Measurements from ENCODE around the gene DNAJC18.

DNAJC18 gene

DNA sequence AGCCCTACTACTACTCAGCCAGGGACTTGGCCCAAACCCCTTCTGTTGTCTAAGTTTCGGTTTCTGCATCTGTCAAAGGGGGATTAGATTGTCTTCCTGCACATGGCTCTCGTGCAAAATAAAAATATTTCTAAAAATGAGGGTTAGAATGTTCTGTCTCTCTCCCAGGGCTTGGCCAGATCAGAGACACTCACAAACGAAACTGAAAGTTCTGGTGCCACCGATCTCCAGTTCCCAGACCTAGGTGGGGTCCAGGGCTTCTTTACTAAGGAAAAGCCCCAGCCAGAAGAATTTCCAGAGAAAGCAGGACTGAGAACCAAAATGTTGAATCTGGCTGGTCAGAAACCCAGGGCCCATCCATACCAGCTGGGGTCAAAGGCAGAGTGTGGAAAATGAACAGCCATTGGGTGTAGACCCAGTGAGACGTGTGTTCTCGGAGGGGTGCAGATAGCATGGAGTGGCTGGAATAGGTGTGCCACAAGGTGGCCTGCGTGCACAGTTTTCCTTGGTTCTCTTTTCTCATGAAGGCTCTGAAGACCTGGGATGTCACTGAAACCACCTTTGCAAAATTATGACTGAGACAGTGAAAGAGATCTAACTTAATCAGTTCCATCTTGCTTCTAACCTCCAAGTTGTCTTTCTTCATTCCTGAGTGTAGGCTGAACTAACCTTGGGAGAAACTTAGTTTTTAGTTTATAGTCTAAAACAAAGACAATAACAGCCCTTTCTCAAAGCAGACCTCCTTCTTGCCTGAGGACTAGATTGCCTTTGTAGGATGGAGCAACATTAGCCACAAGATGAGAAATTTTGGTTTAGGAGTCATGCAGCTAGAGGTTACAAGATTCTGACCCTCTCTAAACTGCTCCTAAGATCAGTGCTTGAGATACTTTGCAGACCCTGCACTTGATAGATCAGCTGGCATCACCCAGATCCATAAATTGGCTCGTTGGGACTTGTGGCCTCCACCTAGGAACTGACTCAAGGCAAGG, 54.0 kb downstream of the DNAJC18 start:
- peak; percentile 37 for DNase-seq

DNA sequence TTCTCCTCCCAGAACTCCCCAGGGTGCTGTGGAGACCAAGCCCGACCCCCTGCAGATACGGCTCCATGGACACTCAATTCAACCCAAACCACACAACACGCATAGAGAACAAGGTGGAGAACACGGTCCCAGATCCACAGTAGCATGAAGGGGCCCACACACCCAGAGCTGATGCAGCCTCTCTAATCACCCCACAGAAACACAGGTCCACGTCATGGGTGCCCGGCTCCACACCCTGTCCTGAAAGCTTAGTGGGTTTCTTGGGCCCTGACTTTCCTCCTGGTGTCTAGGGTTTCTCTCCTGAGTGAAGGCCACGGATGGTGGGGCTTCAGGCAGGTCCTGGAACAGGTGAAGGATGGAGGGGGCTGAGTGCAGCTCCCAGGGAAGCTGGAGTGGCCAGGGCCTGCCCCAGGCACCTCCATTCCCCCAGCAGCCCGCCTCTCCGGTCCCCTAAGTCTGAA, 54.7 kb downstream of the DNAJC18 start:
- DNase-seq, result no peak

DNA sequence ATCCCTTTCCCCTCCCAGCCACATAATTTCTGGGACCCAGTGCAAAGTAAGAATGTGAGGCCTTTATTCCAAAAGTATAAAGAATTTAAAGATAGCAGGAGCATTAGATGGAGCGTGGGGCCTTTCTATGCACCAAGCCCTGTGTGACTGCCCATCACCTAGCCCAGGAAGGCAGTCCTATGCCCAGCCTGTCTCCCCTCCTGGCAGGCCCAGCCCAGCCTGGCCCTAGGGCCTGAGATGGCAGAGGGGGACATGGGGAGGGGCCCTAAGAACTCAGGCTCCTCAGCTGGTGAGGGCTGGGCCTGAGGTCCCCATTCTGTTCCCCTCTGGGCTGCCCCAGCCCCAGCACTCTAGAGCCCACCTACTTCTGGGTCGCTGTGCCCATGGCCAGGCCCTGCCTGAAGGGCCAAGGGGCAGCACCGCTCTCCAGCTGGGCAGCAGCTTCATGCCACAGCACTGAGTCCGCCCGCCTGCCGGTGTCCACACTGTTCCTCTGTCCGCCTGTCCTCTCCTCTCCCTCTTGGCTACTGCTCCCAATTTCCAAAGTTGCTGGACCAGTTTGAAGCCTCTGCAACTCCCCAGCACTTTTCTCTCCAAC, 55.2 kb downstream of the DNAJC18 start:
- no peak for DNase-seq

DNA sequence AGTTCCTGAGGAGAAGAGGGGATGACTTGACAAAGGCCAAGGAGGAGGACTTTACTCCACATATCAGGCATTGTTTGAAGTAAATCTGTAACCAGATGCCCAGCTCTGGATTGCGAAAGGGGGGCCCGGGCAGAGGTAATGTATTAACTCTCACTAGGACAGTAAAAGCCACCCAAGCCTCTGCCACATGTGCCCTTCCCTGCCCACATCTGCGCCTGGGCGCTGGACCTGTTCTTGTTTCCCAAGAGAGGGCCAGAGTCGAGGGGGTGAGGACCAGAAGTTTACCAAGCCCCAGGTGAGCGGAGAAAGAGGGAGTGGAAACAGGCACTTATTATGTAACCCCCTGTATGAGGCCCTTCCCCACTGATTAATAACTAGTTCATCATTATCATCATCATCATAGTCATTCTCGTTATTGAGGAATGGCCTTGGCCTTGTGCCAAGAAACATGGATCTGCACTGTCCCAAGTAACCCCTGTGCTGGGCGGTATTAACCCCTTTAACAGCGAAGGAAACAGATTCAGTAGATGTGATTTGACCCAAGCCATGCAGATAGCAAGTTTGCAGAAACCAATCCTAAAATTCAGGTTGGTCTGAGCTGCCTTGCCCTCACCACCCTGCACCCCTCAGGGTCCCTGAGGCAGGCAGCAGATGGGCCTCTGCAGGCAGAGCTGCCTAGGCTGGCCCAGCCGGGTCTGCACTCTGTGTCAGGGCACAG, 55.9 kb downstream of the DNAJC18 start, which contains the start of gene SLC23A1:
Gene SLC23A1, minus strand, starts transcription at position 23 of the 718 bp plus-strand sequence. CDS start 44 bp downstream, outside the sequence.
- DNase-seq, result no peak

DNA sequence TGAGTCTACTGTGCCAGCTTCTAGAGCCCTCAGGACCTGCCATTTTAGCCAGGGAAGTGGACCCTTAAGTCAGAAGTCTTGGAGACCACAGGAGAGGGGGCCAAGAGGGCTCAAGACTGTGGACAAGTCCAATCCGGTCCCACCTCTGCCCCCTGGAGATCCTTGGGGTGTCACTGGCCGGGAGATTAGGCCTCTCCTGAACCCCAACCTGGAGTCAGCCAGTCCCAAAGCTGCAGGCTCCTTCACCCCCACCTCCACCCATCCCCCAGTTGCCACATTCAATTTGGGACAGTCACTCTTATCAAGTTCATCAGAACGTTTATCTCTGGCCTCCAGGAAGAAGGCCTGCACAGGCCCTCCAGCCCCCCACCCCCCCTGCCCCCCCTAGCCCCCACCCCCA, 56.5 kb downstream of the DNAJC18 start:
- no peak for DNase-seq

DNA sequence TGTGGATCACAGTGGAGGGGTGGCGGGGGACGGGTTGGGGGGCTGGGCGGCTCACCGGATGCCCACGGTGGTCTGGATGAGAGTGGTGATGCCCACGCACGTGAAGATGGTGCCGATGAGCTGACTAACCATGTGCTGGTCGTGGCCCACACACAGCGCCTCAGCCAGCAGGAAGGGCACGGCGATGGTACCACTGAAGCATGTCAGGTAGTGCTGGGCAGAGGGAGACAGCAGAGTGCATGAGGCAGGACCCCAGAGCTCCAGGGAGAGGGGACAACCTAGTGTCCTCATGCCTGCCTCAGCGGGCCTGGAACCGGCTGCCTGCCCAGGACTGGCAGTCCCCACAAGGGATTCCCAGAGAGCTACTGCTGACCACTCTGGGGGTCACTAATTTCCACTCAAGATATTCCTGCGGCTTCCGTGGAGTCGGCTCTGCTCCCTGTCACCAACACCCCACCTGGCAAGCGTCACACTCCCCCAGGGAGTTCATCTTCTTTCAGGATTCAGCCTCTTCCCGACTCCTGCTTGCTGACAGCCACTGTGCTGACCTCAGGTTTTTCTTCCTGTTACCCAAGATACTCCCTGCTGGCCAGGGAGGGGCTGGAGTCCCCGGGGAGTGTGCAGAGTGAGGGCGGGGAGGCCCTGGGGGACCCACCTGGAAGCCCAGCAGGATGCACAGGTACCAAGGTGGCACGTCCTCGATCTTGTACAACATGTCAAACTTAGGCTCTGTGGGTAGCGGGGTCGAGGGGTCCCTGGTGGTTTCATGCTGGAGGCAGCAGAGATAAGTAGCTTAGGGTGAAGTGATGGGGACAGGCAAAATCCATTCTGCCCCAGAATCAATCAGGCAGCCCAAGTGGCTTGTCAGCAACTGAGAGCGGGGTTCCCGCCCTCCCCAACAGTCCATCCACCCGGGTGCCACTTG, 57.2 kb downstream of the DNAJC18 start:
- DNase-seq, result no peak

DNA sequence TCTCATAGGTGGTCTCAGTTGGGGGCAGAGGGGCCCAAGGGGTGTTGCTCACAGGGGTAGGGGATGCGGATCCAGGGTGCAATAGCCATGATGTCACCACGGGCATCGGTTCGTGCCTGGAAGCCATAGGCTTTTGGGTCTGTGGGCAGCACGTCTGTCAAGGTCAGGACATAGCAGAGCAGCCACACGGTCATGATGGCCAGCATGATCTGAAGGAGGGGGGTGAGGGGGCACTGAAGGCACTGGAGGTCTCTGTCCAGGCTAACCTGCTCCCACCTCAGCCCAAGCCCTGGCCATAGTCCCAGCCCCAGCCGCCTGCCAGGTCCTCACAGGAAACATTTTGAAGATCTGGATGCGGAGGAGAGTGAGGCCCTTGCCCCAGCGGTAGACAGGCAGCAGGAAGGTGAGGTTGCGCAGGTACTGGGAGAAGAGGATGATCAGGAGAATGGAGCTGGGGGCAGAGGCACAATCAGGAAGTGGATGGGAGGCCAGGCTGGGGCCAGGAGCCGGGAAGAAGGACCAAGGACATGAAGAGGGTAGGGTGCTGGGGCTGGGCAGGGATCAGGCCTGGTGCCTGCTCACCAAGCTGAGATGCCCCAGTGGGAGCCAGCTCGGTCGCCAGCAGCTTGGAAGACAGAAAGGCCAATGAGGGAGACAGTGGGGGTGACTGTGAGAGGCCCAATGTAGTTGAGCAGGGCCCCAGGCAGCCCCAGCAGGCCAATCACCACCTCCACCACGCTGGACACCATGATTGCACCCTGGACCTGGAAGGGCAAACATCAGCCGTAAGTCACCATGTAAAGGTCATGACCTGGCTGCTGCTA, 59.5 kb downstream of the DNAJC18 start:
- no peak for DNase-seq

DNA sequence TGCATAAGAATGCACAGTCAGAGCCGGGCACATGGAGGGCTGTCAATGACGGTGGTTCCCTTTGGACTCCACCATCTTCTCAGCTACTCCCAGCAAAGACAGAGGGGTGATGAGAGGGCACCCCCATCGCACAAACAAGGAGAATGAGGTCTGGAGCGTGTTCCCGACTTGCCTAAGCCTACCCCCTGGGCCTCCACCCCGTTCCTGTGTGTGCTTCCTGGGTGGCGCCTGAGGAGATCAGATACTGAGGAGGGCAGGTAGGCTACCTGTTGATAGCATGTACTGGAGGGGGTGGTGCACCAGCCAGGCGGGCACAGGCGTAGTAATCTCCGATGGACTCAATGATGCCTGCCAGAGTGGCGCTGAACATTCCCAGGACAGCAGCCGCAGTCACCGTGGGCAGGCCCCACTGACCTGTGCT, 60.4 kb downstream of the DNAJC18 start:
- no peak for DNase-seq

DNA sequence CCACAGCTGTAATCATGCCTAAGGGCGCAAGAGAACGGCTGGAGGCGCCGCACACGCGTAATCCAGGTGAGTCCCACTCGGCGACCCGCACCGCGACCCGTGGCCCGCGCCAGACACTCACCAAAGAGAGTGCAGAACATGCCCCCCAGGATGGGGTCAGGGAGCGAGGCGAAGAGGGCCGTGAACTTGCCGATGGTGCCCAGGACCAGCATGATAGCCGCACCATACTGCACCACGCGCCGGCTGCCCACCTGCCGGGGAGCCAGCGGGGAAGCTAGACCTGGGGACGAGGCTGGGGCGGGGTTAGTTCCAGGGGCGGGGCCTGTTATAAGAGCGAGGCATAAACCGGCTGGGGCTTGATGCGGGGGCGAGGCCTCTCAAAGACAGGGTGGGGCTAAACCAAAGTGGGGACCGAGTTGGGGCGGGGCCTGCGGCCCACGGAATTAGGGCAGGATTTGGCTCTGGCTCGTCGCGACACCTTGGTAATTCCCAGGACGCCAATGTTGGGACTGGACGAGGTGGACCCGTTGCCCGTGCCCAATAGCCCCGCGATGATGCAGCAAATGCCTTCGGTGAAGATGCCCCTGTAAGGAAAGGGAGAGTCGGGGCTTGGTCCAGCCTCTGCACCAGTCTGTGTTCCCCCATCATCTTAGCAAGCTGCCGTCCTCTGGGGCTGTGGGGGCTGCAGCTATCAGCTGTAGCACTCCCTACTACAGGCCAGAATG, 61.1 kb downstream of the DNAJC18 start:
- DNase-seq, result no peak

DNA sequence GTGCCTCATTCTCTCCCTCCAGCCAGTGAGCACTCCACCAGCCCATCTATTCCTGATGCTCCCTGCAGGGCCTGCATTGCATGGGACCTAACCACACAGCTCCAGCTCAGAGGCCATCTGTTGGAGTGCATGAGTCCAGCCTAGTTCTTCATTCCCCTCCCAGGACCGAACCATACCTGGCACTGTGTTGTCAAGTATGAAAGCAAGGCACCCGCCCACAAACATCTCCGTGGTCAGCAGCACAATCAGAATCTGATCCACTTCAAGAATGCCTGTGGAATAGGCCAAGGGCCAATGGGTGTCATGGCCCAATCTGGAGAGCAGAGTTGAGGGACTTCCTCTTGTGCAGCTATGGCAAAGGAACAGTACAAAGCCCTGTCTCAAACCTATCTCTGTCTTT, 62.1 kb downstream of the DNAJC18 start:
- DNase-seq, result no peak

DNA sequence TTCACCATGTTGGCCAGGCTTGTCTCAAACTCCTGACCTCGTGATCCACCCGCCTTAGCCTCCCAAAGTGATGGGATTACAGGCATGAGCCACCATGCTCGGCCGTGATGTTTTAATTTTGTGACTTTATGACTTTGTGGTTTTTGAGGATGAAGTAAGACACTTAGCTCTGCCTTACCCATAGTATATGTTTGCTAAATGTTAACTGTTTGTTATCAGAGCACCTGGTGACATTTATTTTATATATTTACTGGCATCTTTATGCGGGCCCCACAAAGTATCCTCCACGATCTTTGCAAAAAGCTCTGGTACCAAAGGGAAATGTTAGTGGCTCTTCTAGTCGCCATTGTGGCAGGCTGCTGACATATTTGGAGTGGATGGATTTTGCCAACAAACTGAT, 63.0 kb downstream of the DNAJC18 start:
- no peak for DNase-seq

DNA sequence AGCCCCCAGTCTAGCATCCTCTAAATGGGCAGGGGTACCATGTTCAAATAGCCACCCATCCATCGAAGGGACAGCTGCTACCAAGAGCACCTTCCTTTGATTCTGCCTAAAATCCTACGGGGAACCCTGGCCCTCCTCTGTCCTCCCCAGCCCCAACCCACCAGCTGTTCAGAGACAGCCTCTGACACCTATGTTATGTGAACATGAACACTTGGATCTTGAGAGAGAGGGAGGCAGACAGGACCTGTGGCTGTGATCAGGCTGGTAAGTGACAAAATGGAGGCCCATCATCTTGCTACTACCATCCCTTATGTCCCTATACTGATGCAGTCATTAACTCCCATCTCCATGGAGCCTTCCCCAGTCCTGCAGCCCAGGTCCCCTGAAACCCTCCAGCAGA, 64.4 kb downstream of the DNAJC18 start:
- no peak for DNase-seq

DNA sequence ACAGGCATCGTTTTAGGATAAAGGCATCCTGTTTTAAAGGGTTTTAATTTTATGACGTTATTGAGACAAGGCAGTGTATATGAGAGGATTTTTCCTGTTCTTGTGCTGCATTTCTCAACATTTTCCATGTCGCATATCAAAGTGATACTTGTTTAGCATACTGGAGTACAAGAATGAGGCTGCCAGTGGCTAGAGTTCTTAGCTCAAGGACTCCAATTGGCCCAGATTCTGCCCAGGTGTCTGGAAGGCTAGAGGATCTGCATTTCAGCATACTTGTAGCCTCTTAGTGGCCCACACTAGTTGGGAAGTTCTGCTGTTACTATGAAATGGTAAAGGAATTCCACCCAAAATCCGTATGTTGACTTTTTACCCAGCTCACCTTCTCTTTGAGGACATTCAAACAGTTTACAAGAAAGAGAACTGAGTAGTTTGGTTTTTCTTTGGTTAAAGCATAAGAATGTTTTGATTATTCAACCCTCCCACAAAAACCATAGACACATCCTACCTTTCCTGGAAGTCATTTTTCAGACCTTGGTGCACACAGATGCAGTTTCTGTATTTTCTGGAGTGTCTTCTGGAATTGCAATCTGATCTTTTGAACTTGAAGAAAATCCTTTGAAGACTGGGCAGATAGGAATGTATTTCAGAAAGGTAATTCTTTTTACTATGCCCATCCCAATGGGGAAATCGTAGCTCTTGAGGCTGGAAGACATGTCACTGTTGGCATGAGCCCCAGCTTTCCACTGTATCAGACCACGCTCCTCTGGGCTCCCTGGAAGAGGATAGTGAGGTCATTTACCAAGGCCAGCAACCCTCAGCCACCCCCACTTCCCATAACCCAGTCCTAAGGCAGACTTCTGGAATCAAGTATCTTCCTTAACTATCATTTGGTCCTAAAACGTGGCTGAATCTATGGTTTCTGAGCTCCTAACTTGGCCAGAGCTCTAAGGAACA, 67.6 kb downstream of the DNAJC18 start:
- DNase-seq, result no peak

DNA sequence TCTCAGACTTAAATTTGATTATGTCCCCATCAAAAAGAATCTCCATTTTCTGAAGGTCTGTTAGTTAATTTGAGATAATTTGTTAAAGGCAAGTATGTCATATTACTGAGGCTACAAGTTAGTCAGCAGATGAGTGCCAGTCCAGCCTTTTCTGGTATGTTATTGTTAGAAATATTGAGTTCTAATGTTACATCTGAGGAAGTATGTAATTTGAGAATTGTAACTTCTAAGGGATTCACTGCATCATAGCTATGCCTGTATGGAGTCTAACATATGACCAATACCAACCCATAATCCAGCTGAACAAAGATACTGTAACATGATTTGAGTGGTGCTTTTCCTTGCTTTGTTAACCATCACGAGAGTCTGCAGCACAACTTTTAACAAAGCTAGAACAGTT, 70.1 kb downstream of the DNAJC18 start:
- DNase-seq, result no peak

DNA sequence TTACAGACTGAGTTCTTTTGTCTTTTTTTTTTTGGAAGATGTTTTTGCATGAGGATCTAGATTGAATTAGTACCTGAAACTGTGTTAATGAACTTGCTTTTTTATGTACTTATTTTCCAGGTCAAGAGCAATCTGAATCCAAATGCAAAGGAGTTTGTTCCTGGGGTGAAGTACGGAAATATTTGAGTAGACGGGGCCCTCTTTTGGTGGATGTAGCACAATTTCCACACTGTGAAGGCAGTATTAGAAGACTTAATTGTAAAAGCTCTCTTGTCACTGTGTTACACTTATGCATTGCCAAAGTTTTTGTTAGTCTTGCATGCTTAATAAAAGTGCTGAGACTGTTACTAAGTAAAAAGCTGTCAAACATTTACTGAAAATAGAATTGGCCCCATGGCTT, 70.7 kb downstream of the DNAJC18 start:
- DNase-seq, result peak; percentile 17

DNA sequence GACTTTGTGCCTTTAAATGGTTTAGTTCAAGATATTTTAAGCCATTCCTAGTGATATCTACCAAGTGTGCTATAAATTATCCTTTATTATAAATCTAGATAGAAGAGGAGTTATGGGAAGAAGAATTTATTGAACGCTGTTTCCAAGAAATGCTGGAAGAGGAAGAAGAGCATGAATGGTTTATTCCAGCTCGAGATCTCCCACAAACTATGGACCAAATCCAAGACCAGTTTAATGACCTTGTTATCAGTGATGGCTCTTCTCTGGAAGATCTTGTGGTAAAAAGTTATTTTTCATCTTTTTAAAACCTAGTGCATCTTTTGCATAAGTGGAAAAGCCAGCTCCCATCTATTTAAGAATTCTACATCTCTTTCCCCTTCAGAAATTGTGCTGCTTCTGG, 74.9 kb downstream of the DNAJC18 start:
- DNase-seq, result no peak

DNA sequence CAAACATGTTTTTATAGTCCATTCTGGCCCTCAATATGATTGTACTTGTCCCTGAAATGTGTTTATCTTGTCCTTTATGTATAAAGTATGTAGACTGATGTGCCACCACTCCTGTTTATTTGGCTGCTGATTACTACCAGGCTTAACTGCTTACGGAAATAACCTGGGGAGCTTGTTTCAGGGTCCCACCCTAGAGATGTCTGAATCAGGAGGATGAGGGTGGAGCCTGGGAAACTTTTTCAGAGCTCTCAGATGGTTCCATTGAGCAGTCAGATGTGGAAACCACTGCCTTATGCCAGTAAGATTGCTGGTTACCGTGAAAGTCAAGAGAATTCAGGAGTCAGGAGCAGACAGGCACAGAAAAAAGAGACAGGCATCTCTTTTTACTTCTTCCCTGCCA, 75.4 kb downstream of the DNAJC18 start:
- DNase-seq, result no peak

DNA sequence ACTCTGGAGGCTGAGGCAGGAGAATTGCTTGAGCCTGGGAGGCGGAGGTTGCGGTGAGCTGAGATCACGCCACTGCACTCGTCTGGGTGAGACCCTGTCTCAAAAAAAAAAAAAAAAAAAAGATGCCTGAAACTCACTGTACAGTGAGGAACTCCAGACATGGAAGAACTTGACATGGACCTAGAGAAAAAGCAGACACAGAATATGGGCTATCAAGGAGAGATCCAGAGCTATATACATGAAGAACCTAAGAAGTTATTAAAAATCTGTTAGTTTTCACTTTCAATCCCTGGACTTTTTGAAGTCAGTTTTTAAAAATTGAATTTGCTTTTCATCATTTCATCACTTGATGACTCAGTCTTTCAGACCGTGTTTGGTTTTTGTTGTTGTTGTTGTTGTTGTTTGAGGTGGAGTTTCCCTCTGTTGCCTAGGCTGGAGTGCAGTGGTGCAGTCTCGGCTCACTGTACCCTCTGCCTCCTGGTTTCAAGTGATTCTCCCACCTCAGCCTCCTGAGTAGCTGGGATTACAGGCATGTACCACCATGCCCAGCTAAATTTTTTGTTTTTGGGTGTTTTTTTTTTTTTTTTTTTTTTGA, 77.4 kb downstream of the DNAJC18 start:
- no peak for DNase-seq

DNA sequence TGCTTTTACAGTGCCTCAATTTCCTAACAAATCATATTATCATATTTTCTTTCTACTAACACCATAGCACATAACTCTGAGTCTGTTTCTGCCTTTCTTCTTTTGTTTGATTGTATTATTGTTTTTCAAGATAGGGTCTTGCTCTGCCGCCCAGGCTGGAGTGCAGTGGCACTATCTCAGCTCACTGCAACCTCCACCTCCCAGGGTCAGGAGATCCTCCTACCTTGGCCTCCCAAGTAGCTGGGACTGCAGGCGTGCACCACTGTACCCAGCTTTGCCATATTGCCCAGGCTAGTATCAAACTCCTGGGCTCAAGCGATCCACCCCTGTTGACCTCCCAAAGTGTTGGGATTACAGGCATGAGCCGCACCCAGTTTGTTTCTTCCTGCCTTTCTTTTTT, 78.9 kb downstream of the DNAJC18 start:
- DNase-seq, result no peak

Data from CD4-positive, alpha-beta T cell treated with Interleukin-21 for 1 hour (primary cell).